GM18858 (cell line): ENCODE data around the gene PRDM16.

Source experiments
- ATAC-seq: cut with Tn5 transposase; IDR thresholded peaks from one replicate; pipeline ENCODE4 v1.9.1; 2021; ENCODE audit not compliant: unreplicated experiment

Gene PRDM16

GRCh38 chr1:3314491-3315381 lies 245.7 kb downstream of the PRDM16 start:
- no peak for ATAC-seq

- no peak for ATAC-seq
Observed at GRCh38 chr1:3315399-3316339, 246.7 kb downstream of the PRDM16 start.

- ATAC-seq: no peak
Observed at GRCh38 chr1:3316340-3316943, 247.4 kb downstream of the PRDM16 start.

GRCh38 chr1:3317456-3317855 lies 248.5 kb downstream of the PRDM16 start:
- no peak for ATAC-seq

GRCh38 chr1:3318329-3318728 lies 249.3 kb downstream of the PRDM16 start:
- ATAC-seq: no peak

- ATAC-seq: no peak
Observed at GRCh38 chr1:3319874-3320245, 250.9 kb downstream of the PRDM16 start.

GRCh38 chr1:3320246-3321152 lies 251.5 kb downstream of the PRDM16 start:
- ATAC-seq: no peak

- no peak for ATAC-seq
Observed at GRCh38 chr1:3321559-3322449, 252.8 kb downstream of the PRDM16 start.

- no peak for ATAC-seq
Observed at GRCh38 chr1:3322450-3323020, 253.5 kb downstream of the PRDM16 start.

GRCh38 chr1:3323021-3323795 lies 254.2 kb downstream of the PRDM16 start:
- no peak for ATAC-seq

GRCh38 chr1:3323796-3324703 lies 255.0 kb downstream of the PRDM16 start:
- no peak for ATAC-seq

GRCh38 chr1:3324704-3325535 lies 255.9 kb downstream of the PRDM16 start:
- no peak for ATAC-seq

GRCh38 chr1:3326516-3327388 lies 257.7 kb downstream of the PRDM16 start:
- no peak for ATAC-seq

GRCh38 chr1:3327389-3327702 lies 258.3 kb downstream of the PRDM16 start:
- no peak for ATAC-seq

- no peak for ATAC-seq
Observed at GRCh38 chr1:3327936-3328590, 259.1 kb downstream of the PRDM16 start.
